Measurements from ENCODE around the gene S100A3. TPM values are rescaled to one million over a fixed set of nuclear protein-coding genes. Genes with fewer than 3 reads are reported as not detected.
A peak's percentile ranks its signal among the peaks of the same experiment; 100 is the strongest.

S100A3 gene
- total RNA-seq, 1 donor from 2014 or later: not detected

- TF ChIP-seq CTCF (IDR thresholded peaks at IDR 0.05): no peak
- H3K36me3 ChIP-seq: no peaks in the 10 kb centered on the region
- H3K4me1 ChIP-seq: peaks cover 5 to 27% of the 10 kb centered on the region in 2 donors
- no peaks in the 10 kb centered on the region for H3K9me3 ChIP-seq
- peak overlapping the region; percentile 98 to 100 for H3K27ac ChIP-seq
- H3K27me3 ChIP-seq: no peaks in the 10 kb centered on the region
- DNase-seq (ENCODE audit: low spot score in 2 of 2): no peak
- intact Hi-C loops (cut with DNase I): loop anchor here (10.0 kb wide), 1 partner anchor 240 kb away; the partner anchor contains the start of gene SLC27A3
- H3K4me3 ChIP-seq: peak overlapping the region; percentile 70 to 95
These were observed 14.7 kb downstream of the S100A3 start for GRCh38 chr1:153534226-153534924.

GRCh38 chr1:153533689-153534201 is 15.3 kb downstream of the S100A3 start:
- Histone ChIP-seq H3K4me3 (peak overlapping the region; percentile 70 to 95), H3K27me3 (no peaks in the 10 kb centered on the region), H3K27ac (peak overlapping the region; percentile 98 to 100), H3K9me3 (no peaks in the 10 kb centered on the region), H3K4me1 (peaks cover 5 to 27% of the 10 kb centered on the region in 2 donors), H3K36me3 (no peaks in the 10 kb centered on the region)
- intact Hi-C loops (cut with DNase I): loop anchor here (1.0 to 10.0 kb wide), 5 partner anchors 16 to 241 kb away; partner anchors contain the start of genes S100A14, S100A3 and SLC27A3
- no peak for TF ChIP-seq CTCF (IDR thresholded peaks at IDR 0.05)
- peak; percentile 60 to 87 for DNase-seq (ENCODE audit: low spot score in 2 of 2)

- peak; percentile 65 to 95 for DNase-seq (ENCODE audit: low spot score in 2 of 2)
- intact Hi-C loops (cut with DNase I): loop anchor here (1.0 to 10.0 kb wide), 5 partner anchors 16 to 242 kb away; partner anchors contain the start of genes S100A14, S100A3 and SLC27A3
- Histone ChIP-seq H3K27me3 (no peaks in the 10 kb centered on the region), H3K36me3 (no peaks in the 10 kb centered on the region), H3K27ac (peak overlapping the region; percentile 98 to 100), H3K4me3 (peak overlapping the region; percentile 70 to 95), H3K4me1 (peaks cover 5 to 27% of the 10 kb centered on the region in 2 donors), H3K9me3 (no peaks in the 10 kb centered on the region)
- TF ChIP-seq CTCF (IDR thresholded peaks at IDR 0.05): peak; percentile 94 to 96 (median 96)
These were observed 16.1 kb downstream of the S100A3 start for GRCh38 chr1:153532769-153533599.

GRCh38 chr1:153532181-153532580 is 16.9 kb downstream of the S100A3 start:
- H3K9me3 ChIP-seq: no peaks in the 10 kb centered on the region
- no peaks in the 10 kb centered on the region for H3K36me3 ChIP-seq
- peaks cover 5 to 27% of the 10 kb centered on the region in 2 donors for H3K4me1 ChIP-seq
- peak overlapping the region; percentile 98 to 100 for H3K27ac ChIP-seq
- H3K4me3 ChIP-seq: no peak overlapping the region
- intact Hi-C loops (cut with DNase I): loop anchor here (2.0 to 10.0 kb wide), 3 partner anchors 21 to 243 kb away; partner anchors contain the start of genes S100A14 and SLC27A3
- no peaks in the 10 kb centered on the region for H3K27me3 ChIP-seq
- DNase-seq (ENCODE audit: low spot score in 2 of 2): no peak
- no peak for TF ChIP-seq CTCF (IDR thresholded peaks at IDR 0.05)

- Histone ChIP-seq H3K27ac (peak overlapping the region; percentile 98 to 100), H3K4me3 (no peak overlapping the region), H3K4me1 (peaks cover 5 to 24% of the 10 kb centered on the region in 2 donors), H3K36me3 (no peaks in the 10 kb centered on the region), H3K9me3 (no peaks in the 10 kb centered on the region), H3K27me3 (no peaks in the 10 kb centered on the region)
- no peak for DNase-seq (ENCODE audit: low spot score in 2 of 2)
- intact Hi-C loops (cut with DNase I): loop anchor here (2.0 to 10.0 kb wide), 3 partner anchors 21 to 243 kb away; partner anchors contain the start of genes S100A14 and SLC27A3
- no peak for TF ChIP-seq CTCF (IDR thresholded peaks at IDR 0.05)
These were observed 17.4 kb downstream of the S100A3 start for GRCh38 chr1:153531638-153532037.

Data from ascending aorta (tissue), 2 donors.